NCI-H146 treated with DMSO at 0.1 percent for 48 hours (cell line): ENCODE results near the gene PRKCH.
A peak's percentile ranks its signal among the peaks of the same experiment; 100 is the strongest.

ENCODE experiments used
- DNase-seq: peaks from one replicate; lab custom pipeline; 2025; ENCODE audit not compliant: unreplicated experiment; lab: John Stamatoyannopoulos, UW

The PRKCH gene

GRCh38 chr14:61470261-61470960 lies 149.0 kb downstream of the PRKCH start:
- DNase-seq: no peak

DNA sequence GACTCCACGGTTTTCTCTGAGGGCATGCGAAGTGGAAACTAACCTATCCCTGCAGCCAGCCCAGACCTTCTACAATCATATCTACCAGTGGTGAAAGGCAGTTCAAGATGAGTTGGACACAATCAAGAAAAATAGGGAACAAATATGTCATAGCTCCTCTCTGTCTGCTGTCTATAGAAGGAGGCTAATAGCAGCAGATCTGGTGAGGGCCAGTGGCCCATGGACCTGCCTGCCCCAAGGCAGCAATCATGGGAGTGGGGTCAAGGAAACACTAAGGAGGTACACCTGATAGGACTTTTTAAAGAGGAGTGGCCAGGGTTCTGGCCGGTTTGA lies 149.5 kb downstream of the PRKCH start:
- DNase-seq: no peak

DNA sequence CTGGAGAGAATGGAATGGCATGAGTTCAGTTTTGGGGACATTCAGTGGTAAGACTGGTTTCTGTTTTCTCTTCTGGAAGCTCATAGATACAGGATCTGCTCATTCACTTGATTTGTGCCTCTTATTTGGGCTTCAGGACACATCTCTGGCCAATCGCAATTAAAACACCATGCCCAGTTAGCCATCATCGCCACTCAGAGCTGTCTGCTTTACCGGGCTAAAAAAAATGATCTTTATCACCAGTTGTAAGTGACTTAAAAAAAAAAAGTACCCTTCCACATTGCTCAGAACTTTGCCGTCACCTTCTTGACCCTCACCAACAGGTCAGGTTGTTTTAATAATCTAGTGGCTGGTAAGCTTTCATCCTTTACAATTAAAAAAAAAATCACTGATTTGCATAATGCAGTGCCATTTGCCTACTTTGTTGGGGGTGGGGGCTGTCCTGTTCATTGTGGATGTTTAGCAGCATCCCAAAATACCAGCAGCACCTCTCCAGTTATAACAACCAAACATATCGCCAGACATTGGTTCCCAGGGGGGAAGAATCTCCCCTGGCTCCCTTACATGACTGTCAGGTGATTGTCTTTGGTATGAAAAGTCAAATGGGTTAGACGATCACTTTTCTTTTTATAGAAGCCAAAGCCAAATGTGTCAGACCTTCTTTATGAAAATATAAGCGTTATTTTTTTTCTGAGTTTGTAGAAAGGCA lies 150.1 kb downstream of the PRKCH start:
- no peak for DNase-seq

DNA sequence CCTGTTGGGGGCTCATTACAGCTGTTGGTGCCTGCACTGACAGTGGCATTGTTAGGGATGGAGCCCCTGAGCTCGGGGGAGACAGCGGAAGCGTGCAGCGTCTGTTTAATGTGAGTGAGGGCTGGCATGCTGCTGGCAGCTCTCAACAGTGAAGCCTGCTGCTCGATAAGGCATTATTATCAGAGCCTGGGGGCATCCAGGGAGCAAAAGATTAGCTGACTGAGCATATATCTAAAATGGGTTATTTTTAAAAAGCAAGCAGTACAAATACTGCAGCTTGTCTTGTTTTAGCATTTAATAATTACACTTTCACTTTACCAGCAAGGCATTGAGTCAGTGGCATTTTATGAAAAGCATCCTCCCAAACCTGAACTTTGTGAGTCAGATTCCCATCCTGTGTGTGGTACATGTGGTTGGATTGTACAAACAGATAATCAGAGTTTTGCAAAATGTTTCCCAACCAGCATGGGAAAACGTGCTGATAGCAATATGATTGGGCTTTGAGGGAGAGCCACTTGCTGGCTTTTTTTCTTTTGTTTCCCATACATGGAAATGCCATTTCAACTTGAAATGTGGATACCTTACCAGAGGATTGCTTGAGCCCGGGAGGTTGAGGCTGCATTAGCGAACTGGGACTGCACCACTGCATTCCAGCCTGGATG lies 150.8 kb downstream of the PRKCH start:
- no peak for DNase-seq

GRCh38 chr14:61472801-61473376 lies 151.5 kb downstream of the PRKCH start:
- no peak for DNase-seq

DNA sequence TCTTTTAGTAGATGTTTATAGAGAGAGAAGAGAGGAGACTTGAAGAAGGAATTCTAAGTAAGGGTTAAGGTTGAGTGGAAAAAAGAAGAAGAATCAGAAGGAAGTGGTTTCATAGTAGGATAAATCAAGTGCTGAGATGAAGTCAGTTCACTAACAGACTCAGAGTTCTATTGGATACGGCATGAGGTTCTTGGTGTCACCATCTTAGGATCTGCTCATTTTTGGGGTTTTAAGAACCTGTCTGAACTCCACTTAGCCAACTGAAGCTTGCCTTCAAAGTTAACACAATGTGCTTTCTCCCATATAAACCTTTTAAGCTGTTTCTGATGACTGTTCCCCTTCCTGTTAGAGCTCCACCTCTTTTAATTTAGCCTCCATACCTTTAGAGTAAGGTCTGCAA lies 152.6 kb downstream of the PRKCH start:
- DNase-seq: no peak

DNA sequence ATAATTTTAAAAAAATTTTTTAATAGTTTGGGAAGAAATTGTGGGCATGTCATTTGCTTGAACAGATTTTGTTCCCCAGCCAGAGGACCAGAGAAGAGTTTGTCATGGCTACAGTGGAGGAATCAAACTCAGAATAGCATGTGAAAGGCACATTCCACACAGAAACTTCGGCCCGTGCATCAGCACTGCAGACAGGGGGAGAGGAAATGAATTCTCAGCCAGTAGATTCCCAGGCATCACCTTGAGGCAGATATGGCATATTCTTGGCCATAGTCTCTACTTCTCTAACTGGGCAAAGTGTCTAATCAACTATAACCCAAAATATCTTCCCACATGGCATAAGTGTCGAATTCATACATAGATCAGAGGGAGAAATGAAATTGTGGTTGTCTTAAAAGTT lies 153.3 kb downstream of the PRKCH start:
- no peak for DNase-seq

- peak; percentile 27 for DNase-seq
These were observed 153.9 kb downstream of the PRKCH start for GRCh38 chr14:61475316-61475715.

- no peak for DNase-seq
These were observed 154.8 kb downstream of the PRKCH start for GRCh38 chr14:61476105-61476753.

GRCh38 chr14:61476754-61477410 lies 155.5 kb downstream of the PRKCH start:
- DNase-seq: no peak

GRCh38 chr14:61477712-61478462 lies 156.5 kb downstream of the PRKCH start:
- DNase-seq: no peak

GRCh38 chr14:61478971-61479473 lies 157.6 kb downstream of the PRKCH start:
- no peak for DNase-seq

DNA sequence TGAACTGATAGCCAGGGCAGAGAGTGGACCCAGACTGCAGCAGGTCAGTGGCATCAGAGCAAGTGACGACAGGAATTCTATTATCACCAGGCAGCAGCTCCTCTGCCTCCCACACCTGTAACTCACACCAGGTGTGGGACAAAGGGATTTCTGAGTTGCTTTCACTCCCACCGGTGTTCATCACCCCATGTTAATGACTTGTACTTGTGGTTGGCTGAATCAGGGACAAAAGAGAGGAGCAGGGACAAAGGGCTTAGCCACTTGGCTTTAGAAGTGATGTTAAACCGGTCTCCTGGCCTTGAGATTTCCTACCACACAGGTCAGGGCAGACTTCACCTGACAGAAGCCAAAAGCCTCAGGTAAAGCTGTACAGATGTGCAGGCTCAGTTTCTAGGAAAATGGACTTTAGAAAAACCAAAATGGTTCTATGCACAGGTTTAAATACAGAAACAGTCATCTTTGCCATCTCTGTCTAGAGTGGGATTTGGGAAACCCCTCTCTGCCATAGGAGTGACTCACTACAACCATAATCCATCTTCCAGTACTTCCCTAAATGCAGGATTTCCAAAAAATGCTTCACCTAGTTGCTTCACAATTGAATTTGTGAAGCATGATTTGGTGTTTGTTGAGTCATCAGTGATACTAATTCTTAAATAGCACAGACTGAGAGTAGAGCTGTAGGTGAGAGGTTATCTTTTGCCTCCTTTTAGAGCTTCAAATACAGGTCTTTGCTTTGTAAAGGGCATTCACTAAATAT lies 158.5 kb downstream of the PRKCH start:
- peak; percentile 15 for DNase-seq

DNA sequence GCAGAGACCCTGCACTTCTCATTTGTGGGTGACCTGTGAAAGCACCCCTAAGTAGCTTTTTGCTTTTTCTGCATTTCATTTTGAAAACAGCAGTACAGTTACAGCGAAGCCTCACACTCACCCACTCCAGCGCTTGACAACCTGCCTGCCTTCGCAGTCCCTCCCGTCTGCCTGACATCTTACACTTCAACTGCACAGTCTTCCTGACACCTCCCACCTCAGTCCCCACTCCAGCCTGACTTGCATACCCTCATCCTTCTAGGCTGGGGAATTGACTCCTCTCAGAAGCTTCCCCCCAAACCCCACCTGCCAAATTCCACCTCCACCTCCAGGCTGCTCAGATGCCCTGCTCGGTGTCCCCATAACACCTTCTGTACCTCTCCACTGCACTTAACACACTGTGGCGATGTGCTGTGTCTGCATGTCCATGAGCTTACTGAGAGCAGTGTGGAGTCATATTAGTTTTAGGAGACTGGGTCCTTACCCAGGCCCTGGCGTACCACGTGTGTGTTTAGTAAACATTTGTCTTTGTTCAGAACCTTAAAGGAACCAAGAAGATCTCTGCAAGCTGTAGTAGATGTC lies 159.4 kb downstream of the PRKCH start:
- no peak for DNase-seq

DNA sequence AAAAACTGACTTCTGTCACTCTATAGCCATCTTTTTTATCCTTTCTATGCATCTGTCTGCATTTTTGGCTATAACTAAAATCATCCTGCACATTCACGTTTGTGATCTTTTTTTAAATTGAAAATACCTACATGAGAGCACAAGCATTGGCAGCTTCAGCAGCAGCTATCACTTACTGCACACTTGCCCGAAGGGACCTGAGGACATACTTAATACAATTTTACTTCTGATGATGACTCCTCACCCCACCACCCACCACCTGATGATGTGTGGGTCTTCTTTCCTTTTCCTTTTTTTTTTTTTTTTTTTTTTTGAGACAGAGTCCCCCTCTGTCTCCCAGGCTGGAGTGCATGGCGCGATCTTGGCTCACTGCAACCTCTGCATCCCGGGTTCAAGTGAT lies 160.3 kb downstream of the PRKCH start:
- no peak for DNase-seq

DNA sequence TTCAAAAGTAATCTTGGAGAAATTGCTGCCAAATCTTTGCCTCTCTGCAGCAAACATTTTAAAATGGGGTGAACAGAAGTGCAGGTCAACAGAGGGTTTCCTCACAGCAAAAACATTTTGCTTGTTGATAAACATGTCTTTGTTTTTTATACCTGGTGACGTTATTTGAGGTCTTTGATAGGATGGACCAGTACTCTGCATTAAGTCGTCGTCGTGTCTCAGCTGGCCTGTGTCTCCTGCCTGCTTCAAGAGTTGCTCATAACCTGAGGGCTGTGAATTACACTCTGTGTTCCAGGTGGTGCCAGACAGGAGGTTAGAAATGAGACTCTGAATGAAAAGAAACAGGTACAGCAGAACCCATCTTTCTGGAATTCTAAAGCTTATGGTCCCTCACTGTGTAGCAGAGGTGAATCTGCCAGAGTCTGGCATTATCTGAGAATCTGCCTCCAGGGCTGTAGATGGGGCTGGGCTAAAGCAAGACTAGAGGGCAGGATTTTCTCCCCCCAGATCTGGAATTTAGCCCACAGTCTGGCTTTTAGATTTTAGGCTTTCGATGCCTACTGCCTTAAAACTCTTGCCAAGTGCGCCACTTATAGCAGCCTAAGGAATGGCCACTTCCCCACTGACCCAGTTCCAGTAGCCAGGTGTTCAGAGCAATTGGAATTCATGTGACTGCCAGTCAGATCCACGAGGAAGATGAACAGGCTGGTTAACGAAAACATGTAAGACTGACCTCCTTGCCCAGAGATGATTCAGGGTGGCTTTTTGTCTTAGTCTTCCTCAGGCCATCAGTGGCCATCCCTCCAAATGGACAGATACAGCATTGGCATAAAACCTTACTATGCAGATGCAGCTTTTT lies 161.2 kb downstream of the PRKCH start:
- no peak for DNase-seq

DNA sequence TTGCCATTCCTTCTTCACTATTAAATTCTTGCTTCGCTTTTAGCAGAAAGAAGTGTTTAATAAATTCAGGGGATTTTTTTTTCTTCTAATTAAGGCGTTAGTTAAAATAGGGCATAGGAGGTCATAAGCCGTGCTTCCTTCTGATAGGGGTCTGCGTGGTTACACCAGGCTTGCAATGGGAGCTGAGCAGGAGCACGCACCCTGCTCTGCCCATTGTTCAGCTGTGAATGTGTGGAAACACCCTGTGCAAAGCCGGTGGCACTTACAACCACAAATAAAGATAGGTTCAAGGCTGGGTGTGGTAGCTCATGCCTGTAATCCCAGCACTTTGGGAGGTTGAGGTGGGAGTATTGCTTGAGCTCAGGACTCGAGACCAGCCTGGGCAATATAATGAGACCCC lies 162.1 kb downstream of the PRKCH start:
- no peak for DNase-seq

GRCh38 chr14:61484031-61484430 lies 162.7 kb downstream of the PRKCH start:
- no peak for DNase-seq
